NOMO-1 treated with dmso at 0.1 percent for 144 hours (cell line): ENCODE data around the gene DUSP22.

Experiments used
- DNase-seq: peaks from one replicate; lab custom pipeline; 2025; ENCODE audit not compliant: unreplicated experiment; lab: John Stamatoyannopoulos, UW

The DUSP22 gene

DNA sequence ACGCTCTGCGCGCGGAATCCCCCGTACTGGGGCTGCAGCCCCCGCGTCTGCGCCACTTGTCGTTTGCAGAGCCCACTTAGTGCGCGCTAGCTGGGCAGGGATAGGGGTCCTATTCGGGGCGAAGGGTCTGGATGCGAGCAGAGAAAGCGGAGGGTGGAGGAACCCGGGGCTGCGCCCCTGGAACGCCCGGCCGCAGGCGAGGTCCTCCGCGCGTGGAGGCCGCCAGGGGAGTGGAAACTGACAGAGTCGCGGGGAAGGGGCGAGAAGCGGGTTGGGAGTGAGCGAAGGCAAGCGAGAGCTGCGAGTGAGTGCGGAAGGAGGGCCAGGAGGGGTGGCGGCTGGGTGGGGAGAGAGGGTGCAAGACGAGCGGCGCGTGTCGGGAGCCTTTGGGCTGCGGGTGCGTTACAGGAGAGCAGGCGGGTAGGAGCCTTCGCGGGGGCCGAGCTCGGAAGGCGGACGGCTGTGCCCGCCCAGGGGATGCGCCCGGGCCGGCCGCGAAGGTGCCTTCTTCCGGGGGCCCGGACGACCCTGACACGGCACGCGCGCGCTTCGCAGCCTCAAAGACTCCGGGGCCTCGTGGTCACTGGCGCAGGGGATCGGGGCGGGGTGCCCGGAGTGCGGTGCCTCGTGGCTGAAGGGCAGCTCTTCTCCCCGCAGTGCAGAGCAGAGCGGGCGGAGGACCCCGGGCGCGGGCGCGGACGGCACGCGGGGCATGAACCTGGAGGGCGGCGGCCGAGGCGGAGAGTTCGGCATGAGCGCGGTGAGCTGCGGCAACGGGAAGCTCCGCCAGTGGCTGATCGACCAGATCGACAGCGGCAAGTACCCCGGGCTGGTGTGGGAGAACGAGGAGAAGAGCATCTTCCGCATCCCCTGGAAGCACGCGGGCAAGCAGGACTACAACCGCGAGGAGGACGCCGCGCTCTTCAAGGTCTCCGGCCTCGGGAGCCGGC is 100.4 kb downstream of the DUSP22 start:
- DNase-seq = no peak

DNA sequence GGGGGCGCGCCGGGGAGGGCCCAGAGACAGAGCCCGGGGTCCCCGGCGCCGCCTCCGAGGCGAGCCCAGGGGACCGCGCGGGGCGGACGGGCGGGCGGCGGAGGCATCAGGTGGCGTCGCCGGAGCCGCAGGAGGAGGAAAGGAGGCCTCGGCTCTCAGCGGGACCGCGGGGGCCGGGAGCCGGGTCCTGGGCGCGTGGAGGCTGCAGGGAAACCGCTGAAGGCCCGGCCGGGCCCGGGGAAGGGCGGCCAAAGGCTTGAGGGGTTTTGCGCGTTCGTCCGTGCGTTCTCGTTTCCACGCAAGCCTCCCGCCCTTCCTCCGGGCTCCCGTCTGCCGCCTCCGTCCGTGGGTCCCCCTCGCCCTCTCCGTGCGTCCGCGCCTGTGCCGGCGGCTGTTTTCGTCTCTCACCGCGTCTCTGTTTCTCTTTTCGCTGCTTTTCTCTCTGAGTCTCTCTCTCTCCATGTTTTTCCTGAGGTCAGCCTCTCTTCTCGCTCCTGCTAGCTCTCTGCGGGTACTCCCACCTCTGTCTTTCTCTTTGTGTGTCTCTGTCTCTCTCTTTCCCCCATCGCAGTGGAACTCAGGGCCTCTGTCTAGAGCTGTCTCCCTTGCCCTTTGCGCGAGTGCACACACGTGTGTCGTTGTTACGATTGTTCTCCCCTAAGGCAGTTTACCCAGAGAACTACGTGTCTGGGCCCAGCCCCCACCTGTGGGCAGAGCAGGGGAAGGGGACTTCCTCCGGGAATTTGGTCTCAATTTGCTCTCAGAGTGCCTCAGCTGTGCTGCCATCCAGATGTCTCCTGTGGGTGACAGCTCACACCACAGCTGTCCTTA is 101.3 kb downstream of the DUSP22 start:
- no peak for DNase-seq

DNA sequence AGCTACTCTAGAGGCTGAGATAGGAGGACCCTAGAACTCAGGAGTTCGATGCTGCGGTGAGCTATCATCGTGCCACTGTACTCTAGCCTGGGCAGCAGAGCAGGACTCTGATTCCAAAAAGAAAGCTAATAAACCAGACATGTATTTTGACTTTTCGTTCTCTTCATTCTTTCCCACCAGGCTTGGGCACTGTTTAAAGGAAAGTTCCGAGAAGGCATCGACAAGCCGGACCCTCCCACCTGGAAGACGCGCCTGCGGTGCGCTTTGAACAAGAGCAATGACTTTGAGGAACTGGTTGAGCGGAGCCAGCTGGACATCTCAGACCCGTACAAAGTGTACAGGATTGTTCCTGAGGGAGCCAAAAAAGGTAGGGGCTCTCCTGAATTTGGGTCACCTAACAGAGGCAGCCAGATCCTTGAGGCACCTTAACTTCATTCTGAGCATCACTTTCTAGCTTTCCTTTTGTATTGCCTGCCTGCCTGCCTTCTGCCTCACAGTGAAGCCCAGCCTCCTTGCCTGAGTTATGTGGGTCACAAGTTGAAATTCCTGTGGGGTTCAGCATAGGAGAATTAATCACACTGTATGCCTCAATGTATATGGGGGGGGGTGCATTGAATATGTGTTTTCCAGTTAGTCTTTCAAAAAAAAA is 102.5 kb downstream of the DUSP22 start:
- DNase-seq = no peak

DNA sequence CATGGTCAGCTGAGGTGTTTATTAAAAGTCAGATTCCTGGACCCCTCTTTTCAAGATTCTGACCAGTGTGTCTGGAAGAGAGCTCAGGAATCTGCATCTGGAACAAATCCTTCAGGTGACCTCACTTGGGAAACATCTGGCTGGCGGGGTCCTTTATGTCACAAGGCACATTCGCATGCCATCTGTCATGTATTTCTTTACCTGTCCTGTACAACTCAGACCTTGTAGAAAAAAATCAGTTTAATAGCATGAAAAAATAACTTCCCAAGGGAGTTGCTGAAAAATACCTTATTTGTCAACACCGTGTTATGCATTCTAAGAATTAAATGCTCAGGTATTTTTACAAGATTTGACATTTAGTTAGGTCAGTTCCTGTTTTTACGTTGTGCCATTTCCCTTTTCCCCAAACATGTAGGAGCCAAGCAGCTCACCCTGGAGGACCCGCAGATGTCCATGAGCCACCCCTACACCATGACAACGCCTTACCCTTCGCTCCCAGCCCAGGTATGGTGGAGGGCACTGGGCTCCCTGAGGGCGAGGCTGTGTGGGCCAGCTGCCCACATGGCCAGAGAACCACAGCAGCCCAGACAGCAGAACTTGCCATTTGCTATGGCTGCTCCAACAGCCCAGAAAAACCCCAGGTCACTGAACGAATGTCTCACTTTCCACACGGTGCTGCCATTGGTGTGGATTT is 103.3 kb downstream of the DUSP22 start:
- DNase-seq = peak; percentile 23

DNA sequence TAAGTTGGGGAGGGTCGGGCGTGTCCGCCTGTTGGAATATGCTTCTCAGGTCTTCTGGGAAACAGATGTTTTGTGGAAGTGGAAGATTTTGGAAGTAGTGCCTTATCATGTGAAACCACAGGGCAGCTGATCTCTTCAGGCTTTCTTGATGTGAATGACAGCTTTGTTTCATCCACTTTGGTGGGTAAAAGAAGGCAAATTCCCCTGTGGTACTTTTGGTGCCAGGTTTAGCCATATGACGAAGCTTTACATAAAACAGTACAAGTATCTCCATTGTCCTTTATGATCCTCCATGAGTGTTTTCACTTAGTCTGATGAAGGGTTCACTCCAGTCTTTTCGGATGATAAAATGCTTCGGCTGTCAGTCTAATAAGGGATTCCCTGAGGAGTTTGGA is 103.8 kb downstream of the DUSP22 start:
- DNase-seq = no peak

DNA sequence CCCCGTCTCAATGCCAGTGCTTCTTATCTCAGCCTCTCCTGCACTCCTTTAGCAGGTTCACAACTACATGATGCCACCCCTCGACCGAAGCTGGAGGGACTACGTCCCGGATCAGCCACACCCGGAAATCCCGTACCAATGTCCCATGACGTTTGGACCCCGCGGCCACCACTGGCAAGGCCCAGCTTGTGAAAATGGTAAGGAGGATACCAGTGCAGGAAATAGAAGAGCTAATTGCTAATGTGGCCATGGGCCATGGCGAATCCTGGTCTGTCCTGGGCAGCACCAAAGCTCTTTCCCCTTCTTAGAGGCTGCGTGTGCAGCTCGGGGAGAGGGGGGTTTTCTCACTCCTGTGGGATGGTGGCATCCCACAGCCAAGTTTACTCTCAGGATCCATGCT is 104.8 kb downstream of the DUSP22 start:
- DNase-seq = no peak

DNA sequence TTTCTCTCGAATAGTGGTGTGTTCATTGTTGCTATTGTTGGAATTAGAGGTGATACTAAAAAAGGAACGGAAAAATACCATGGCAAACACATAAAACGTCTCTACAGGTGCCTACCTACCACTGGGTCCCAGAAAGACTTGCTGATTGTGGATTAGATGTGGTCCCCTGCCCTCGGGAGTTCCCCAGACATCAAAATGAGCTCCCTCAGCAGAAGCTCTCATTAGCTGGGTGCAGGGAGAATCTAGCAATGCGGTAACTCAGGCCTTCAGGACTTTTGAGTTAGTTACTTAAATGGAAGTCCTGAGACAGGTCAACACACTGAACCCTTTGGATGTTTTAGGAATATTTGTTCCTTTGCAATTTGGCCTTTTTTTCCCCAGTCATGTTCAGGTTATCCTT is 105.3 kb downstream of the DUSP22 start:
- DNase-seq = no peak

DNA sequence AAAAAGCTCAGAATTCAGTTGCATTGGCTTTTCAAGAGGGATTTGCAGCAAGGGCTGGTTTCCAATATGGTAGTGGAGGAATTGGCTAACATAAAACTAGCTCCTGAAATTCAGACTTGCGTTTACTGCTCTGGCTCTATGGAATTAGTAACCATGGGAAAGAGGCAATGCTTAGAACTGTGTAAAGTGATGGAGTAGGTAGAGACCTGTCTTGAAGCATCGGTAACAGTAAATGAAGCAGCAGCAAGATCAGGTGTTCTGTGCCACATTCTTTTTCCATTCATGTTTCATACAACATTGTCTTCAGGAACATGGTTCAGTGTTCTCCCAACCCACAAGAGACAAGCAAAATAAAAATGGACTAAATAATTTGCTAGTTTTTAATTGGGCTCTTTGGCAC is 105.8 kb downstream of the DUSP22 start:
- no peak for DNase-seq

DNA sequence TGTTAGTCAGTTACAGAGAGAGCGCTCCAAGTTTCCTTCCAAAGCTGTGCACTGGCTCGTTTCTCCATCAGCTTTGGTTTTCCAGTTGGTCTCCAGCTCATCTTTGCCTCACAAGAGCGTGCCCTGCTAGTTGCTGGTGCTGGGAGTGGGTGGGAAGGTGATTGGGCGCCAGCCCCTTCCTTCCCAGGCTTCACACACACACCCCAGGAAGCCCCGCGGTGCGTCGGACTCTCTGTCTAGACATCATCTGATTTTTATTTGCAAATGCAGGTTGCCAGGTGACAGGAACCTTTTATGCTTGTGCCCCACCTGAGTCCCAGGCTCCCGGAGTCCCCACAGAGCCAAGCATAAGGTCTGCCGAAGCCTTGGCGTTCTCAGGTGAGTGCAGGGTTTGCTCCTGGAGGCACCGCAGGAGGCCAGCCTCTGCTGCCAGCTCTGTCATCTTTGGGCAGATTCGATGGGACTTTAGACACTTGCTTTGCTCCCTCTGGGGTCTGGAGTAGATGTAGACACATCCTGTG is 106.3 kb downstream of the DUSP22 start:
- no peak for DNase-seq

DNA sequence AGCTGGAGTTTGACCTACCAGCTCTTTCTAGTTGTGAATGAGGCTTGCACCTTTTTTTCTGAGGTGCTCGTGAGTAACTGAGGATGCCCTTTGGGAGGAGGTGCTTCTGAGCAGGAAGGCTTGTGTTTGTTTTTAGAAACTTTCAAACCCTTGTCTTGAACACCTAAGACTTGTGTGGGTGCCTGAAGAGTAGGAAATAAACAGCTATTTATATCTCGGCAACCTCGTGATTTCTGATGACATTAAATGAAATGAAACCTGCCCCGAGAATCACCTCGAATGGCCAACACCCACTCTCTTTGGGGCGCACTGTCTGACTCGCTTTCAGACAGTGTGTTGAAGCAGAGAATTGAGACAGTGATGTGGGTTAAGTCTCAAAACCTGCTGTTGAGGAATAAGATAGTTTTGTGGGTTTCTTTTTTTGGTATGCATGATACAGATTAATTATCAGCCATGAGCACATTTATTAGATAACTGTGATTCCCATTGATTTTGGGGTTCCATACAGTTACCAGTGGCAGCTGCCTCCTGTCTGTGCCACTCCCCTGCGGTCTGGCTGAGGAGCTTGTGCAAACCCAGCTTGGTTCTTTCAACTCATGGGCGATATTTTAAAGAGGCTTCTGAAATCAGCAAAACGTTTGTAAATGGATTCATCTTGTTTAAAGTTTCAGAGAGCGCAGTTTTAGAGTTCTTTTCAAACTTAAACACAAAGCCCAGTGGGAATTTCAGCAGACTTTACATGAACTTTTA is 107.7 kb downstream of the DUSP22 start:
- no peak for DNase-seq

DNA sequence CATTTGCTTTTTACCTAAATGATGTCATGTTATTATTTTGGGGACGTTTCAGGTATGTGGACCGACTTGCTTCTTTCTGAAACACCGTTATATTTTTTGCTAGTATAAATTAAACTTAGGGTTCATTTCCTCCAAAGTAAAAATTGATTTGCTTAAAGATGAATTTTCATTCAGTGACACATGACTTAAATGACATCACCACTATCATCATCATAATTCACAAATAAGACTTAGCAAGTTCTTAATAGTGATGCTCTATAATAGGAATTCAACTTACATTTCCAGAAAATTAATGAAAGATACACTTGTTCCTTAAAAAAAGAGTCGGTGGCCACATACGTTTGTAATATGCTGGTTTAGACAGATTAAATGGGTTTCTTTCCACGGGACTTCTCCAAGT is 108.5 kb downstream of the DUSP22 start:
- DNase-seq = no peak
